GM12878 (cell line): Measurements from ENCODE around the gene FOXF1. TPM values are rescaled to one million over a fixed set of nuclear protein-coding genes. Genes with fewer than 3 reads are reported as not detected.

Source experiments
- ATAC-seq: fragments of 200-7000 bp; cut with Tn5 transposase; 3 replicates; pipeline ENCODE4 v1.9.1; 2020; ENCODE audit warnings: mild to moderate bottlenecking, moderate library complexity
- BruUV-seq: library from RNA; stranded (reverse); fragments of 400-500 nt; replicated peaks from 2 replicates; lab custom pipeline; 2021; lab: Mats Ljungman, UMichigan
- CTCF ChIA-PET: fragments of 300-600 bp; sonication (Branson Sonifier 250); formaldehyde crosslinking; extraction: SDS; loops from one replicate; lab custom pipeline; 2021; ENCODE audit warnings: inconsistent platforms; lab: Yijun Ruan, JAX
- POLR2A ChIA-PET: fragments of 350-600 bp; formaldehyde crosslinking; extraction: SDS; loops from one replicate; lab custom pipeline; 2021; ENCODE audit warnings: inconsistent platforms; lab: Charles Lee
- RAD21 ChIA-PET: fragments of 300-600 bp; sonication (Branson Sonifier 250); formaldehyde crosslinking; loops from one replicate; lab custom pipeline; 2023; ENCODE audit warnings: antibody characterized with exemption; ENCODE audit not compliant: unreplicated experiment; lab: Charles Lee
- SMC1A ChIA-PET: fragments of 300-600 bp; sonication (Branson Sonifier 250); formaldehyde crosslinking; loops from one replicate; lab custom pipeline; 2023; ENCODE audit not compliant: unreplicated experiment, uncharacterized antibody; lab: Charles Lee
- DNase-seq: peaks from one replicate; pipeline ENCODE4 v3.0.0-alpha.2; 2011; ENCODE audit warnings: low read depth, low spot score
- FAIRE-seq: peaks from 3 replicates; lab custom pipeline; 2011; peaks lifted over from hg19 to GRCh38; lab: Jason Lieb, UNC
- H2AFZ ChIP-seq: 2 replicates; pipeline ENCODE4 v1.6.0; 2011; ENCODE audit warnings: low read depth, low read length, control low read depth; ENCODE audit not compliant: control insufficient read depth
- H3K27ac ChIP-seq: 2 replicates; pipeline ENCODE4 v1.5.1; 2011; ENCODE audit warnings: control low read depth; ENCODE audit not compliant: control insufficient read depth, insufficient read depth
- H3K27me3 ChIP-seq, 2 experiments: replicated peaks in 1 of 2; 2 replicates each; pipeline versions ENCODE4 v1.6.0 to v1.6.1; 2011; ENCODE audit warnings: low read length in 1 of 2; ENCODE audit not compliant: control insufficient read depth in 2 of 2, insufficient read depth in 2 of 2
- H3K36me3 ChIP-seq, 2 experiments: 2 replicates each; pipeline ENCODE4 v1.5.1; 2011; ENCODE audit warnings: low read length in 1 of 2; ENCODE audit not compliant: control insufficient read depth in 2 of 2, insufficient read depth in 2 of 2
- H3K4me1 ChIP-seq: 2 replicates; pipeline ENCODE4 v1.6.1; 2011; ENCODE audit warnings: mild to moderate bottlenecking, low read length, moderate library complexity, mixed read lengths; ENCODE audit not compliant: control insufficient read depth, insufficient read depth
- H3K4me2 ChIP-seq: 2 replicates; pipeline ENCODE4 v1.6.0; 2011; ENCODE audit warnings: control low read depth; ENCODE audit not compliant: control insufficient read depth, insufficient read depth
- H3K4me3 ChIP-seq: fragments of 200-600 bp; sonication (generic); 2 replicates; pipeline ENCODE4 v1.5.1; 2016
- H3K79me2 ChIP-seq: 2 replicates; pipeline ENCODE4 v1.6.0; 2011; ENCODE audit warnings: low read length; ENCODE audit not compliant: control insufficient read depth, insufficient read depth
- H3K9ac ChIP-seq: 2 replicates; pipeline ENCODE4 v1.8.0; 2011; ENCODE audit warnings: low read length, control low read depth, mixed read lengths; ENCODE audit not compliant: control insufficient read depth, insufficient read depth
- H3K9me3 ChIP-seq: replicated peaks from 3 replicates; pipeline ENCODE4 v1.5.1; 2011; ENCODE audit warnings: mild to moderate bottlenecking, low read length; ENCODE audit not compliant: control insufficient read depth, insufficient read depth
- H4K20me1 ChIP-seq: 2 replicates; pipeline ENCODE4 v1.6.0; 2011; ENCODE audit not compliant: control insufficient read depth, insufficient read depth
- BCLAF1 ChIP-seq: fragments of 450-650 bp; IDR thresholded peaks from 2 replicates; pipeline ENCODE4 v1.6.1; 2017; ENCODE audit warnings: antibody characterized with exemption, mild to moderate bottlenecking, moderate library complexity
- BMI1 ChIP-seq: fragments of 450-650 bp; IDR thresholded peaks from 2 replicates; pipeline ENCODE4 v1.6.1; 2016; ENCODE audit warnings: mild to moderate bottlenecking, moderate library complexity, borderline replicate concordance
- ELK1 ChIP-seq: IDR thresholded peaks from 2 replicates; pipeline ENCODE4 v1.6.1; 2012; ENCODE audit warnings: low read depth, low read length, improper control_type of control experiment
- MYC ChIP-seq: IDR thresholded peaks from 2 replicates; pipeline ENCODE4 v1.6.1; 2011; ENCODE audit warnings: mild to moderate bottlenecking, low read length, moderate library complexity, inconsistent platforms; ENCODE audit not compliant: insufficient read depth, insufficient replicate concordance, insufficient read length, severe bottlenecking
- NFYA ChIP-seq: IDR thresholded peaks from 2 replicates; pipeline ENCODE4 v1.6.1; 2011; ENCODE audit warnings: low read depth, mild to moderate bottlenecking, low read length, improper control_type of control experiment, borderline replicate concordance
- SIN3A ChIP-seq: IDR thresholded peaks from 2 replicates; pipeline ENCODE4 v1.6.1; 2012; ENCODE audit warnings: low read depth, low read length, improper control_type of control experiment
- SMAD1 ChIP-seq: fragments of 450-650 bp; IDR thresholded peaks from 2 replicates; pipeline ENCODE4 v1.6.1; 2018; ENCODE audit warnings: mild to moderate bottlenecking, low read depth; ENCODE audit not compliant: partially characterized antibody
- SMARCA5 ChIP-seq: fragments of 450-650 bp; IDR thresholded peaks from 2 replicates; pipeline ENCODE4 v1.6.1; 2017; ENCODE audit warnings: mild to moderate bottlenecking
- TAF1 ChIP-seq: IDR thresholded peaks from 2 replicates; pipeline ENCODE4 v1.6.1; 2011; ENCODE audit warnings: mild to moderate bottlenecking, low read depth, low read length, borderline replicate concordance
- TARDBP ChIP-seq: IDR thresholded peaks from 2 replicates; pipeline ENCODE4 v1.6.1; 2016; ENCODE audit warnings: borderline replicate concordance
- ZSCAN29 ChIP-seq: fragments of 450-650 bp; IDR thresholded peaks from 2 replicates; pipeline ENCODE4 v1.6.1; 2017; ENCODE audit warnings: mild to moderate bottlenecking, moderate library complexity
- WGBS: methylation state at CpG from one replicate; pipeline ENCODE4 v1.1.6; 2016; ENCODE audit warnings: low lambda C conversion rate; ENCODE audit not compliant: insufficient replicate concordance, insufficient coverage; ENCODE audit errors: missing lambda C conversion rate; 5-methylcytosine and 5-hydroxymethylcytosine counted together
- in situ Hi-C: fragments of 300-500 bp; cut with MboI; formaldehyde crosslinking; loops from 9 replicates; pipeline ENCODE4 v1.14.3; 2018; ENCODE audit warnings: mixed read lengths
- intact Hi-C: fragments of 100-400 bp; cut with micrococcal nuclease; formaldehyde crosslinking; loops from one replicate; pipeline ENCODE4 v1.14.2; 2022; ENCODE audit not compliant: unreplicated experiment
- polyA plus RNA-seq, 11 experiments: library from polyadenylated mRNA; depleted of rRNA in 4 of 11; unstranded in 6 of 11; stranded (reverse) in 5 of 11; fragments of >200 nt; fragmentation: Nextera tagmentation in 4 of 11; fragmentation: Illumina TruSeq in 1 of 11; extraction: Ambion mirVana in 4 of 11; extraction: Trizol in 1 of 11; gene quantifications; 1 replicate in 1 of 11; 2 replicates in 10 of 11; pipeline versions ENCODE4 v1.2.1 to v1.2.3, GENCODE V29; 2011 to 2016; ENCODE audit warnings: inconsistent platforms in 2 of 11, missing spikeins in 2 of 11, low read depth in 1 of 11
- total RNA-seq, 4 experiments: library from RNA; depleted of rRNA in 3 of 4; stranded (reverse); fragments of >200 nt in 3 of 4; fragmentation: Illumina TruSeq in 1 of 4; extraction: Trizol in 1 of 4; gene quantifications; 2 replicates each; pipeline versions ENCODE4 v1.2.1 to v1.2.3, GENCODE V29; 2013 to 2021

FOXF1 gene
- total and polyA plus RNA-seq, 10 of the 15 experiments (the other 5 are each of a cell fraction or from before 2014, with no cell fraction given) = 0.01 TPM; not detected in 9

DNA sequence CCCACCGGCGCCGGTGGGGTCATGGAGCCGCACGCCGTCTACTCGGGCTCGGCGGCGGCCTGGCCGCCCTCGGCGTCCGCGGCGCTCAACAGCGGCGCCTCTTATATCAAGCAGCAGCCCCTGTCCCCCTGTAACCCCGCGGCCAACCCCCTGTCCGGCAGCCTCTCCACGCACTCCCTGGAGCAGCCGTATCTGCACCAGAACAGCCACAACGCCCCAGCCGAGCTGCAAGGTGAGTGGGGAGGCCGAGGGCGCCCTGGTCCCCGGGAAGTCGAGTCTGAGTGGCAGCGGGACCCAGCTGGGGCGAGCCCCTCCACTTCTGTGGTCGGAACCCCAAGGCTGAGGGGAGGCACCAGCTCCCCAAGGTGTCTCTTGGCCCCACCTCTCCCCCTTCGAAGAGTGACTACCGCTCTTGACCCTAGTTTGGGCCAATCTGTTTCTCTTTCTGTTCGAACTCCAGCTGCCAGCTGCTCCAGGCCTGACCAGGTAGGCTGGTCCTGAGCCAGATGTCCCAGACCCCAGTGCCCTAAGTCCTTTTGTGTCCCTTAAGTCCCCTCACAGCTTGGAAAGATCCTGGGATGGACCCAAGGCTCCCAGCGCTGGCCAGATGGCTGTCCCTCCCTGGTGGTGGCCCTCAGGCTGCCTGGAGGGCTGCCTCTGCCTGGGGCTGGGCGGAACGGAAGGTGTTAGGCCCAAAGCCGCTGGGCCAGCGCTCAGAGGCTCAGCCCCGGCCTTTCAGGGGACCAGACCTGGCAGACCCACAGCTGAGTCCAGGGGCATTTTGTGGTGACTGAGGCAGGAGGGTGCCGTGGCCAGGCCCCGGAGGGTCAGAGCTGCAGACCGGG is 1.2 kb downstream of the FOXF1 start:
- CTCF ChIA-PET = no interaction called here
- RAD21 ChIA-PET = no interaction called here
- ATAC-seq (no peak), FAIRE-seq (no peak), DNase-seq (no peak)
- Histone ChIP-seq H3K9me3 (no peaks in the 10 kb centered on the region), H3K4me2 (no peak overlapping the region), H2AFZ (no peak overlapping the region), H3K36me3 (no peaks in the 10 kb centered on the region), H3K27ac (no peak overlapping the region), H4K20me1 (no peaks in the 10 kb centered on the region), H3K9ac (no peak overlapping the region), H3K27me3 (peaks cover 27 to 29% of the 10 kb centered on the region in 2 experiments), H3K4me3 (no peak overlapping the region), H3K4me1 (no peaks in the 10 kb centered on the region; the same call in 1 of the 2 replicates), H3K79me2 (no peaks in the 10 kb centered on the region)
- no TSS peak for BruUV-seq
- POLR2A ChIA-PET = no interaction called here
- WGBS = 39% methylated on average over 26 of the region's 44 CpGs
- SMC1A ChIA-PET = no interaction called here
- intact Hi-C loops = loop anchor here (10.0 kb wide), 1 partner anchor 467 kb away; no protein-coding TSS in a partner anchor
- in situ Hi-C loops = loop anchor here (10.0 kb wide), 1 partner anchor 467 kb away; no protein-coding TSS in a partner anchor
- TF ChIP-seq TARDBP = no peak
- TF ChIP-seq NFYA = no peak
- TF ChIP-seq BMI1 = no peak
- TF ChIP-seq TAF1 = no peak
- TF ChIP-seq ZSCAN29 = no peak
- TF ChIP-seq MYC = no peak
- TF ChIP-seq BCLAF1 = no peak
- no peak for TF ChIP-seq SMAD1
- TF ChIP-seq SIN3A = no peak
- no peak for TF ChIP-seq SMARCA5
- TF ChIP-seq ELK1 = no peak
